ENCODE measurements around the gene HECW1.

The HECW1 gene

GRCh38 chr7:43533801-43534479, 421.5 kb downstream of the HECW1 start:
- no peak overlapping the region for H3K27ac ChIP-seq (ENCODE audit: low read depth, low read length)
- H3K18ac ChIP-seq (ENCODE audit: low read length): no peak overlapping the region
- no peak overlapping the region for H2AK5ac ChIP-seq (ENCODE audit: low read length)
- no peaks in the 10 kb centered on the region for H3K27me3 ChIP-seq (ENCODE audit: insufficient read depth, low read length, poor library complexity)
- no peak overlapping the region for H4K5ac ChIP-seq (ENCODE audit: low read length)
- WGBS (ENCODE audit: extremely low coverage, insufficient coverage, low lambda C conversion rate): no CpG with 5 or more reads among the region's 6 CpGs
- H4K8ac ChIP-seq (ENCODE audit: low read depth, low read length): no peak overlapping the region
- no peak overlapping the region for H3K4ac ChIP-seq (ENCODE audit: low read depth, low read length)
- no peaks in the 10 kb centered on the region for H3K79me1 ChIP-seq (ENCODE audit: low read length)
- H3K79me2 ChIP-seq (ENCODE audit: control insufficient read depth, insufficient read depth, low read length): no peaks in the 10 kb centered on the region
- peaks cover 9% of the 10 kb centered on the region for H3K4me1 ChIP-seq (ENCODE audit: control insufficient read depth, low read depth, low read length)
- H2BK120ac ChIP-seq (ENCODE audit: low read depth, low read length): no peak overlapping the region
- H3K4me2 ChIP-seq (ENCODE audit: low read length): no peak overlapping the region
- no peak overlapping the region for H3K23ac ChIP-seq (ENCODE audit: low read length)
- H3K9ac ChIP-seq (ENCODE audit: low read length): no peak overlapping the region
- H3K56ac ChIP-seq (ENCODE audit: low read length): no peak overlapping the region
- H3K36me3 ChIP-seq (ENCODE audit: control insufficient read depth, insufficient read depth, low read length): no peaks in the 10 kb centered on the region
- H3K4me3 ChIP-seq (ENCODE audit: low read length): no peak overlapping the region
- no peak overlapping the region for H2BK5ac ChIP-seq (ENCODE audit: low read length)
- no peak for DNase-seq
- H2BK15ac ChIP-seq (replicated peaks; ENCODE audit: low read depth): no peak overlapping the region

- DNase-seq: no peak
- Histone ChIP-seq H3K27me3 (ENCODE audit: insufficient read depth, low read length, poor library complexity) (no peaks in the 10 kb centered on the region), H3K4me1 (ENCODE audit: control insufficient read depth, low read depth, low read length) (peaks cover 3% of the 10 kb centered on the region), H3K9ac (ENCODE audit: low read length) (no peak overlapping the region), H3K27ac (ENCODE audit: low read depth, low read length) (no peak overlapping the region), H3K79me1 (ENCODE audit: low read length) (no peaks in the 10 kb centered on the region), H3K4ac (ENCODE audit: low read depth, low read length) (no peak overlapping the region), H4K8ac (ENCODE audit: low read depth, low read length) (no peak overlapping the region), H3K36me3 (ENCODE audit: control insufficient read depth, insufficient read depth, low read length) (no peaks in the 10 kb centered on the region), H2AK5ac (ENCODE audit: low read length) (no peak overlapping the region), H3K4me3 (ENCODE audit: low read length) (no peak overlapping the region), H4K5ac (ENCODE audit: low read length) (no peak overlapping the region), H2BK120ac (ENCODE audit: low read depth, low read length) (no peak overlapping the region), H2BK5ac (ENCODE audit: low read length) (no peak overlapping the region), H2BK15ac (replicated peaks; ENCODE audit: low read depth) (no peak overlapping the region), H3K23ac (ENCODE audit: low read length) (no peak overlapping the region), H3K56ac (ENCODE audit: low read length) (no peak overlapping the region), H3K18ac (ENCODE audit: low read length) (no peak overlapping the region), H3K4me2 (ENCODE audit: low read length) (no peak overlapping the region), H3K79me2 (ENCODE audit: control insufficient read depth, insufficient read depth, low read length) (no peaks in the 10 kb centered on the region)
- no CpG with 5 or more reads among the region's 4 CpGs for WGBS (ENCODE audit: extremely low coverage, insufficient coverage, low lambda C conversion rate)
Measured at GRCh38 chr7:43535031-43535451, 422.6 kb downstream of the HECW1 start.

DNA sequence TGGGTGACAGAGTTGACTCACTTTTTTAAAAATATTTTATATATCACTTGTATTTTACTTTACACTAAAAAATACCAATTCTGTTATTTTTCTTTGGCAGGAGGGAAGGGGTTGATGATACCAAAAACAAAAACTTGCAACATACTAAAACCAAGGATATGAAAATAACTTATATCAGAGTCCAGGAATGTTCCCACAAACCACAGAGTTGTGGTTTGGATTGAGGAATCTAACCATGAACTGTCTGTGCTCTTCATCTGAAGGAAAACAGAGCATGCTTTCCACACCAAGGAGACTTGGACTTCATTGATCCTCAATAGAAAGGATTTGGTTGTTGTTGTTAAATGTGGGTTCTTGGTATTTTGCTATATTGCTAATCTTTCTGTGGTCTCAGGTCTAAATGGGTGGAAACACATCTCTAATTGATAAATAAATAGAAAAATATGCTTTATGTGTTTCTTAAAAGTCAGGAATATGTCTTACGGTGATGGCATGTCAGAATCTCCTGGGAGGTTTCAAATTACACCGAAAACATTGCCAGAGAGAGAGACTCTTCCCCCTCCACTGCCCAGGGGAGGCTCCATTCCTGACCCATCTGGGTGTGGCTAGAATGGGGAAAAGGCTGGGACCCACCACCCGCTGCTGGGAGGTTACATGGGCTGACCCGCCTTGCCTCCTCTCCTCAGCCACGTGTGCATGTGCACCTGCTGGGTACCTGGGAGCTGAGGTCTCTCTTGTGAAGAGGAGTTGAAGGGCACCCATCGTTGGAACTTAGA, 423.6 kb downstream of the HECW1 start:
- no CpG with 5 or more reads among the region's 6 CpGs for WGBS (ENCODE audit: extremely low coverage, insufficient coverage, low lambda C conversion rate)
- H3K79me2 ChIP-seq (ENCODE audit: control insufficient read depth, insufficient read depth, low read length): no peaks in the 10 kb centered on the region
- no peak overlapping the region for H3K27ac ChIP-seq (ENCODE audit: low read depth, low read length)
- no peak overlapping the region for H2BK5ac ChIP-seq (ENCODE audit: low read length)
- H4K5ac ChIP-seq (ENCODE audit: low read length): no peak overlapping the region
- H3K4me2 ChIP-seq (ENCODE audit: low read length): no peak overlapping the region
- H3K27me3 ChIP-seq (ENCODE audit: insufficient read depth, low read length, poor library complexity): no peaks in the 10 kb centered on the region
- no peak for DNase-seq
- no peak overlapping the region for H4K8ac ChIP-seq (ENCODE audit: low read depth, low read length)
- no peak overlapping the region for H3K56ac ChIP-seq (ENCODE audit: low read length)
- peaks cover 3% of the 10 kb centered on the region for H3K4me1 ChIP-seq (ENCODE audit: control insufficient read depth, low read depth, low read length)
- H3K79me1 ChIP-seq (ENCODE audit: low read length): no peaks in the 10 kb centered on the region
- no peak overlapping the region for H3K18ac ChIP-seq (ENCODE audit: low read length)
- H3K4me3 ChIP-seq (ENCODE audit: low read length): no peak overlapping the region
- no peak overlapping the region for H3K9ac ChIP-seq (ENCODE audit: low read length)
- no peak overlapping the region for H3K4ac ChIP-seq (ENCODE audit: low read depth, low read length)
- no peak overlapping the region for H2BK15ac ChIP-seq (replicated peaks; ENCODE audit: low read depth)
- H2AK5ac ChIP-seq (ENCODE audit: low read length): no peak overlapping the region
- no peaks in the 10 kb centered on the region for H3K36me3 ChIP-seq (ENCODE audit: control insufficient read depth, insufficient read depth, low read length)
- H2BK120ac ChIP-seq (ENCODE audit: low read depth, low read length): no peak overlapping the region
- no peak overlapping the region for H3K23ac ChIP-seq (ENCODE audit: low read length)

DNA sequence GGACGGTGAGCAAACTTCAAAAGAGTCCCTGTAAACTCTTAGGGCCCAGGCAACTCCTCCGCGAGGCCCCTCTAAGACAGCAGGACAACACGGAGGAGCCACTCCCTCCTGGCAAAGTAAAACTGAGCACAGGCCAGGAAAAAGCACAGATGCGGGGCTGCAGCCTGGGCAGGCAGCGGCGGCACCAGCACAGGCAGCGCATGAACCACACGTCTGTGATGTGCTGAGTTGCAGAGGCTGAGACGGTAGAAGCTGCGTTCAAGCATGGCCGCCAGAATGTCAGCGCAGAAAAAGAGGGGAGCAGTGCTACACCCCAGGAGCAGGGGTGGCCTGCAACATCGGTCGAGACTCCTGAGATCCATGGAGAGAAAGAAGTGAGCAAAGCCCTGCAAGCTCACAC, 424.3 kb downstream of the HECW1 start:
- H2AK5ac ChIP-seq (ENCODE audit: low read length): no peak overlapping the region
- H3K79me1 ChIP-seq (ENCODE audit: low read length): no peaks in the 10 kb centered on the region
- no peak overlapping the region for H3K4me3 ChIP-seq (ENCODE audit: low read length)
- no peak overlapping the region for H3K18ac ChIP-seq (ENCODE audit: low read length)
- no peak overlapping the region for H2BK5ac ChIP-seq (ENCODE audit: low read length)
- no peak overlapping the region for H2BK120ac ChIP-seq (ENCODE audit: low read depth, low read length)
- DNase-seq: no peak
- no peak overlapping the region for H3K56ac ChIP-seq (ENCODE audit: low read length)
- no peak overlapping the region for H4K5ac ChIP-seq (ENCODE audit: low read length)
- H3K79me2 ChIP-seq (ENCODE audit: control insufficient read depth, insufficient read depth, low read length): no peaks in the 10 kb centered on the region
- H3K4me1 ChIP-seq (ENCODE audit: control insufficient read depth, low read depth, low read length): peaks cover 3% of the 10 kb centered on the region
- no peak overlapping the region for H3K23ac ChIP-seq (ENCODE audit: low read length)
- no peaks in the 10 kb centered on the region for H3K27me3 ChIP-seq (ENCODE audit: insufficient read depth, low read length, poor library complexity)
- H2BK15ac ChIP-seq (replicated peaks; ENCODE audit: low read depth): no peak overlapping the region
- no peak overlapping the region for H3K9ac ChIP-seq (ENCODE audit: low read length)
- no peaks in the 10 kb centered on the region for H3K36me3 ChIP-seq (ENCODE audit: control insufficient read depth, insufficient read depth, low read length)
- no peak overlapping the region for H3K4me2 ChIP-seq (ENCODE audit: low read length)
- H4K8ac ChIP-seq (ENCODE audit: low read depth, low read length): no peak overlapping the region
- no peak overlapping the region for H3K4ac ChIP-seq (ENCODE audit: low read depth, low read length)
- H3K27ac ChIP-seq (ENCODE audit: low read depth, low read length): no peak overlapping the region
- no CpG with 5 or more reads among the region's 15 CpGs for WGBS (ENCODE audit: extremely low coverage, insufficient coverage, low lambda C conversion rate)

GRCh38 chr7:43537765-43538403, 425.4 kb downstream of the HECW1 start:
- no peaks in the 10 kb centered on the region for H3K79me2 ChIP-seq (ENCODE audit: control insufficient read depth, insufficient read depth, low read length)
- H2BK5ac ChIP-seq (ENCODE audit: low read length): no peak overlapping the region
- H3K4ac ChIP-seq (ENCODE audit: low read depth, low read length): no peak overlapping the region
- WGBS (ENCODE audit: extremely low coverage, insufficient coverage, low lambda C conversion rate): no CpG with 5 or more reads among the region's 9 CpGs
- H3K4me1 ChIP-seq (ENCODE audit: control insufficient read depth, low read depth, low read length): peaks cover 3% of the 10 kb centered on the region
- no peak overlapping the region for H3K23ac ChIP-seq (ENCODE audit: low read length)
- no peak overlapping the region for H2BK15ac ChIP-seq (replicated peaks; ENCODE audit: low read depth)
- H3K9ac ChIP-seq (ENCODE audit: low read length): no peak overlapping the region
- no peak overlapping the region for H3K4me2 ChIP-seq (ENCODE audit: low read length)
- H3K18ac ChIP-seq (ENCODE audit: low read length): no peak overlapping the region
- H2BK120ac ChIP-seq (ENCODE audit: low read depth, low read length): no peak overlapping the region
- H4K5ac ChIP-seq (ENCODE audit: low read length): no peak overlapping the region
- H3K56ac ChIP-seq (ENCODE audit: low read length): no peak overlapping the region
- no peak overlapping the region for H3K4me3 ChIP-seq (ENCODE audit: low read length)
- H3K27me3 ChIP-seq (ENCODE audit: insufficient read depth, low read length, poor library complexity): no peaks in the 10 kb centered on the region
- no peaks in the 10 kb centered on the region for H3K36me3 ChIP-seq (ENCODE audit: control insufficient read depth, insufficient read depth, low read length)
- H4K8ac ChIP-seq (ENCODE audit: low read depth, low read length): no peak overlapping the region
- peak; percentile 83 for DNase-seq
- H2AK5ac ChIP-seq (ENCODE audit: low read length): no peak overlapping the region
- H3K27ac ChIP-seq (ENCODE audit: low read depth, low read length): no peak overlapping the region
- no peaks in the 10 kb centered on the region for H3K79me1 ChIP-seq (ENCODE audit: low read length)

Data from mesendoderm (in vitro differentiated cells).